Natural killer cell (primary cell): Measurements from ENCODE around the gene TMEM51. TPM values are rescaled to one million over a fixed set of nuclear protein-coding genes. Genes with fewer than 3 reads are reported as not detected.

ENCODE experiments used
- ATAC-seq, 3 donors: fragments of 150-1000 bp in 2 of 3; fragments of 200-7000 bp in 1 of 3; cut with Tn5 transposase; 1 replicate in 1 of 3; 2 replicates in 2 of 3; pipeline ENCODE4 v1.10.0; 2021; ENCODE audit warnings: mild to moderate bottlenecking in 2 of 3, moderate library complexity in 2 of 3
- DNase-seq, 2 donors: peaks; one replicate each; pipeline versions ENCODE4 v3.0.0 to v3.0.0-alpha.2; 2013 to 2021; ENCODE audit warnings: mixed read lengths in 1 of 2
- H3K27ac ChIP-seq: one replicate; pipeline ENCODE4 v1.5.1; 2013; ENCODE audit warnings: mild to moderate bottlenecking, low read length
- H3K27me3 ChIP-seq: one replicate; pipeline ENCODE4 v1.6.1; 2013; ENCODE audit warnings: low read length; ENCODE audit not compliant: control insufficient read depth, insufficient read depth
- H3K36me3 ChIP-seq: one replicate; pipeline ENCODE4 v1.6.1; 2013; ENCODE audit warnings: low read length; ENCODE audit not compliant: control insufficient read depth, insufficient read depth
- H3K4me1 ChIP-seq: one replicate; pipeline ENCODE4 v1.6.1; 2013; ENCODE audit warnings: low read length; ENCODE audit not compliant: control insufficient read depth, insufficient read depth
- H3K4me3 ChIP-seq: one replicate; pipeline ENCODE4 v1.5.1; 2013; ENCODE audit warnings: low read length
- H3K9me3 ChIP-seq: one replicate; pipeline ENCODE4 v1.6.1; 2013; ENCODE audit warnings: low read length; ENCODE audit not compliant: control insufficient read depth, insufficient read depth
- H3K27ac Mint-ChIP-seq, 2 donors: one replicate each; pipeline ENCODE4 v1.8.0; 2022; ENCODE audit warnings: mild to moderate bottlenecking in 2 of 2, mixed read lengths in 2 of 2, moderate library complexity in 1 of 2
- H3K27me3 Mint-ChIP-seq, 2 donors: one replicate each; pipeline ENCODE4 v1.8.0; 2022; ENCODE audit warnings: low read depth in 2 of 2, mixed read lengths in 2 of 2
- H3K36me3 Mint-ChIP-seq: one replicate; pipeline ENCODE4 v1.8.0; 2022; ENCODE audit warnings: mixed read lengths
- H3K4me1 Mint-ChIP-seq, 2 donors: one replicate each; pipeline ENCODE4 v1.8.0; 2022; ENCODE audit warnings: mixed read lengths in 2 of 2
- H3K4me3 Mint-ChIP-seq: one replicate; pipeline ENCODE4 v1.8.0; 2022; ENCODE audit warnings: mild to moderate bottlenecking, moderate library complexity, mixed read lengths
- H3K9me3 Mint-ChIP-seq, 2 donors: one replicate each; pipeline ENCODE4 v1.8.0; 2022; ENCODE audit warnings: mixed read lengths in 2 of 2
- WGBS: methylation state at CpG from one replicate; pipeline ENCODE4 v1.1.7; 2013; ENCODE audit warnings: missing lambda C conversion rate; ENCODE audit not compliant: insufficient coverage; 5-methylcytosine and 5-hydroxymethylcytosine counted together
- intact Hi-C: fragments of 100-400 bp; cut with micrococcal nuclease; formaldehyde crosslinking; loops from one replicate; pipeline ENCODE4 v1.14.2; 2022
- total RNA-seq, 4 donors: library from RNA; stranded (reverse); fragments of 120-200 nt in 1 of 4; gene quantifications; one replicate each; pipeline versions ENCODE4 v1.2.3 to v1.2.4, GENCODE V29; 2013 to 2022
- TF ChIP-seq, protein P1 (sequence below): fragments of 200-600 bp; IDR thresholded peaks from one replicate; pipeline ENCODE4 v1.8.0; 2022; ENCODE audit warnings: antibody characterized with exemption

TMEM51 gene
- total RNA-seq, 3 donors from 2014 or later (not counting 1 experiment from before 2014, with no cell fraction given), result not detected

- ATAC-seq, result no peak
- no peaks in the 10 kb centered on the region for H3K36me3 ChIP-seq
- Mint-ChIP-seq H3K36me3 (no peaks in the 10 kb centered on the region), H3K4me3 (peak overlapping the region; percentile 65), H3K9me3 (no peaks in the 10 kb centered on the region), H3K27ac (no peak overlapping the region), H3K4me1 (peaks cover 19 to 20% of the 10 kb centered on the region in 2 donors), H3K27me3 (peaks cover 17 to 18% of the 10 kb centered on the region in 2 donors)
- H3K4me3 ChIP-seq, result no peak overlapping the region
- H3K9me3 ChIP-seq, result no peaks in the 10 kb centered on the region
- no peak for DNase-seq
- intact Hi-C loops, result no loop called here
- H3K27me3 ChIP-seq, result peaks cover 28% of the 10 kb centered on the region
- 86% methylated on average over 9 of the region's 9 CpGs for WGBS
- H3K27ac ChIP-seq, result no peak overlapping the region
- peaks cover 40% of the 10 kb centered on the region for H3K4me1 ChIP-seq
- TF ChIP-seq, protein P1, sequence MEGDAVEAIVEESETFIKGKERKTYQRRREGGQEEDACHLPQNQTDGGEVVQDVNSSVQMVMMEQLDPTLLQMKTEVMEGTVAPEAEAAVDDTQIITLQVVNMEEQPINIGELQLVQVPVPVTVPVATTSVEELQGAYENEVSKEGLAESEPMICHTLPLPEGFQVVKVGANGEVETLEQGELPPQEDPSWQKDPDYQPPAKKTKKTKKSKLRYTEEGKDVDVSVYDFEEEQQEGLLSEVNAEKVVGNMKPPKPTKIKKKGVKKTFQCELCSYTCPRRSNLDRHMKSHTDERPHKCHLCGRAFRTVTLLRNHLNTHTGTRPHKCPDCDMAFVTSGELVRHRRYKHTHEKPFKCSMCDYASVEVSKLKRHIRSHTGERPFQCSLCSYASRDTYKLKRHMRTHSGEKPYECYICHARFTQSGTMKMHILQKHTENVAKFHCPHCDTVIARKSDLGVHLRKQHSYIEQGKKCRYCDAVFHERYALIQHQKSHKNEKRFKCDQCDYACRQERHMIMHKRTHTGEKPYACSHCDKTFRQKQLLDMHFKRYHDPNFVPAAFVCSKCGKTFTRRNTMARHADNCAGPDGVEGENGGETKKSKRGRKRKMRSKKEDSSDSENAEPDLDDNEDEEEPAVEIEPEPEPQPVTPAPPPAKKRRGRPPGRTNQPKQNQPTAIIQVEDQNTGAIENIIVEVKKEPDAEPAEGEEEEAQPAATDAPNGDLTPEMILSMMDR, result no peak
Measured at GRCh38 chr1:15156807-15157380, 3.3 kb downstream of the TMEM51 start.

GRCh38 chr1:15157524-15158399, 4.2 kb downstream of the TMEM51 start:
- Histone ChIP-seq H3K27me3 (peaks cover 19% of the 10 kb centered on the region), H3K27ac (no peak overlapping the region), H3K36me3 (no peaks in the 10 kb centered on the region), H3K4me3 (no peak overlapping the region), H3K4me1 (peaks cover 35% of the 10 kb centered on the region), H3K9me3 (no peaks in the 10 kb centered on the region)
- Mint-ChIP-seq H3K27ac (no peak overlapping the region), H3K36me3 (no peaks in the 10 kb centered on the region), H3K27me3 (peaks cover 10 to 14% of the 10 kb centered on the region in 2 donors), H3K9me3 (no peaks in the 10 kb centered on the region), H3K4me3 (no peak overlapping the region), H3K4me1 (peaks cover 19 to 20% of the 10 kb centered on the region in 2 donors)
- intact Hi-C loops, result no loop called here
- TF ChIP-seq, protein P1, result no peak
- no peak for DNase-seq
- WGBS, result 87% methylated on average over 16 of the region's 17 CpGs
- no peak for ATAC-seq

DNA sequence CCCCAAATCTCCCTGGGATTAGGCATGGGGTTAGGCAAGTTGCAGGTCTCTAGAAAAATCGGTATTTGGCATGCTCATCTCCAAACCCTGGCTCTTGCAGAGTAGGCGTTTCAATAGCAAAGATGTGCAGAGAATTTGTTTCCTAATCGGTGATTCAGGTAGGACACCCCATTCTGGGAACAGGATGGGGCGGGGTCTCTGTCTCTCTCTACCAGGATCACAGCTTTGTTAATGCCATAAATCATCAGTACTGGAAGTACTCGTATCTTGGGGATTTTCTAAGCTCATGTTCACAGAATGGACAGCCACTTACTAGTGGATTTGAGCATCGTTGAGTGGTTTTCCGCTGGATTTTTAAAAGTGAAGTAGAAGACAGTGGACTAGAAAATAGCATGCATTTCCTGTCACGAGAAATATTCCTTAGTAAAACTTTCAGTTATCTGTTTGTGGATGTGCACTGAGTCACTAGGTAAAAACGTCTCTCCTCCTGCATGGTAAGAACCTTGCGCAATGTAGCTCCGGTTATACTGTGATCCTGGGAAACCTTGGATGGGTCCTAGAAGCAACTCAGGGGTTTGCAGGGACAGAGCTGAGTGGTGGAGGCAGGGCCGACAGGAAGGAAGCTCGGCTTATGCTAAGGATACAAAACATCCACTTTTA, 5.1 kb downstream of the TMEM51 start:
- H3K4me1 Mint-ChIP-seq, result peaks cover 19 to 20% of the 10 kb centered on the region in 2 donors
- H3K4me3 ChIP-seq, result no peak overlapping the region
- no peak overlapping the region for H3K27ac Mint-ChIP-seq
- ATAC-seq (no peak), DNase-seq (no peak)
- TF ChIP-seq, protein P1, result no peak
- H3K4me1 ChIP-seq, result peaks cover 28% of the 10 kb centered on the region
- peaks cover 10 to 14% of the 10 kb centered on the region in 2 donors for H3K27me3 Mint-ChIP-seq
- H3K36me3 ChIP-seq, result no peaks in the 10 kb centered on the region
- 68% methylated on average over 13 of the region's 13 CpGs for WGBS
- no peak overlapping the region for H3K4me3 Mint-ChIP-seq
- H3K27ac ChIP-seq, result no peak overlapping the region
- H3K27me3 ChIP-seq, result peaks cover 13% of the 10 kb centered on the region
- intact Hi-C loops, result no loop called here
- H3K9me3 ChIP-seq, result no peaks in the 10 kb centered on the region
- no peaks in the 10 kb centered on the region for H3K9me3 Mint-ChIP-seq
- no peaks in the 10 kb centered on the region for H3K36me3 Mint-ChIP-seq
